Smooth muscle cell (in vitro differentiated cells): ENCODE data around the gene GABBR2. TPM values are rescaled to one million over a fixed set of nuclear protein-coding genes. Genes with fewer than 3 reads are reported as not detected.

ENCODE experiments used
- DNase-seq: peaks from one replicate; lab custom pipeline; 2025; ENCODE audit not compliant: unreplicated experiment; lab: John Stamatoyannopoulos, UW
- H2AFZ ChIP-seq: fragments of 200-600 bp; sonication (generic); 2 replicates; pipeline ENCODE4 v1.6.0; 2016; ENCODE audit warnings: antibody characterized with exemption, low read depth, mild to moderate bottlenecking
- H3F3A ChIP-seq: fragments of 200-600 bp; sonication (generic); 2 replicates; pipeline ENCODE4 v1.6.0; 2017; ENCODE audit warnings: antibody characterized with exemption, low read depth
- H3K27ac ChIP-seq: fragments of 200-600 bp; sonication (generic); 2 replicates; pipeline ENCODE4 v1.5.1; 2016; ENCODE audit warnings: low read depth, mild to moderate bottlenecking
- H3K27me3 ChIP-seq: fragments of 200-600 bp; sonication (generic); 2 replicates; pipeline ENCODE4 v1.6.1; 2016; ENCODE audit warnings: low read depth, mild to moderate bottlenecking
- H3K36me3 ChIP-seq: fragments of 200-600 bp; sonication (generic); 2 replicates; pipeline ENCODE4 v1.5.1; 2016; ENCODE audit warnings: low read depth
- H3K4me1 ChIP-seq: fragments of 200-600 bp; sonication (generic); 2 replicates; pipeline ENCODE4 v1.5.1; 2016; ENCODE audit warnings: low read depth
- H3K4me2 ChIP-seq: fragments of 200-600 bp; sonication (generic); 2 replicates; pipeline ENCODE4 v1.6.0; 2016; ENCODE audit warnings: mild to moderate bottlenecking
- H3K4me3 ChIP-seq: fragments of 200-600 bp; sonication (generic); 2 replicates; pipeline ENCODE4 v1.5.1; 2016; ENCODE audit warnings: mild to moderate bottlenecking
- H3K79me2 ChIP-seq: fragments of 200-600 bp; sonication (generic); 2 replicates; pipeline ENCODE4 v1.6.0; 2016; ENCODE audit warnings: low read depth, mild to moderate bottlenecking
- H3K9ac ChIP-seq: fragments of 200-600 bp; sonication (generic); 2 replicates; pipeline ENCODE4 v1.6.0; 2016; ENCODE audit warnings: low read depth
- H3K9me3 ChIP-seq: fragments of 200-600 bp; sonication (generic); replicated peaks from 2 replicates; pipeline ENCODE4 v1.5.1; 2016; ENCODE audit warnings: low read depth
- H4K20me1 ChIP-seq: fragments of 200-600 bp; sonication (generic); 2 replicates; pipeline ENCODE4 v1.6.0; 2016; ENCODE audit warnings: low read depth
- CTCF ChIP-seq: fragments of 200-600 bp; sonication (generic); IDR thresholded peaks from 2 replicates; pipeline ENCODE4 v1.5.1; 2017; ENCODE audit warnings: borderline replicate concordance, mild to moderate bottlenecking, antibody characterized with exemption; ENCODE audit not compliant: insufficient read depth, poor library complexity, severe bottlenecking
- WGBS: methylation state at CpG from one replicate; pipeline ENCODE4 v1.1.7; 2016; ENCODE audit warnings: low lambda C conversion rate; 5-methylcytosine and 5-hydroxymethylcytosine counted together
- polyA plus RNA-seq: library from polyadenylated mRNA; unstranded; fragments of >200 nt; fragmentation: Nextera tagmentation; extraction: Ambion mirVana; gene quantifications from 2 replicates; pipeline ENCODE4 v1.2.1, GENCODE V29; 2016
- total RNA-seq: library from RNA; depleted of rRNA; stranded (reverse); fragments of >200 nt; gene quantifications from 2 replicates; pipeline ENCODE4 v1.2.3, GENCODE V29; 2014

The GABBR2 gene
- total and polyA plus RNA-seq, 2 experiments from 2014 or later, result 0.25 TPM; not detected in 1

DNA sequence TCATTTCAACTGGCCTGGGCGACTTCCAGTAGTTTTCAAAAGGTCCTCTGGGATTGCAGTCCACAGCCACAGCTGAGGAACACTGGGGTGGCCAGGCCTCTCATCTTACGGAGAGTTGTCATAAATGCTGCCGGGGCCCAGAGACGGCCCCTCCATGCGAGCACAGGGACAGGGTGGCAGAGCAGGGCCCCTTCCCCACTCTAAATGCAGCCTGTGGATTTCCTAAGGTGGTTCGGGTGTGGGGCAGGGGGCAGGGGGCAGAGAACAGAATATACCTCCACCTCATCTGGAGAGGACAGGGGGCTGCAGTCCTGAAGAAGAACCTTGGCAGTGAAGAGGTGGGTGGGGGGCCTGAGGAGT, 339.7 kb downstream of the GABBR2 start:
- no peak overlapping the region for H3K4me2 ChIP-seq
- H2AFZ ChIP-seq, result no peak overlapping the region
- DNase-seq, result no peak
- H3K79me2 ChIP-seq, result no peaks in the 10 kb centered on the region
- no peaks in the 10 kb centered on the region for H3K9me3 ChIP-seq
- H3F3A ChIP-seq, result no peaks in the 10 kb centered on the region
- H3K27ac ChIP-seq, result no peak overlapping the region
- no peak overlapping the region for H3K9ac ChIP-seq
- H4K20me1 ChIP-seq, result no peaks in the 10 kb centered on the region
- 92% methylated on average over 6 of the region's 6 CpGs for WGBS
- H3K4me1 ChIP-seq, result no peaks in the 10 kb centered on the region
- TF ChIP-seq CTCF, result no peak
- no peaks in the 10 kb centered on the region for H3K27me3 ChIP-seq
- no peaks in the 10 kb centered on the region for H3K36me3 ChIP-seq
- no peak overlapping the region for H3K4me3 ChIP-seq

- H3K4me3 ChIP-seq, result no peak overlapping the region
- no peaks in the 10 kb centered on the region for H3K79me2 ChIP-seq
- no peak for TF ChIP-seq CTCF
- no peak overlapping the region for H2AFZ ChIP-seq
- WGBS, result 92% methylated on average over 9 of the region's 9 CpGs
- no peaks in the 10 kb centered on the region for H3K9me3 ChIP-seq
- H3F3A ChIP-seq, result no peaks in the 10 kb centered on the region
- no peak overlapping the region for H3K27ac ChIP-seq
- no peaks in the 10 kb centered on the region for H3K36me3 ChIP-seq
- H3K9ac ChIP-seq, result no peak overlapping the region
- DNase-seq, result no peak
- H4K20me1 ChIP-seq, result no peaks in the 10 kb centered on the region
- H3K4me2 ChIP-seq, result no peak overlapping the region
- H3K4me1 ChIP-seq, result no peaks in the 10 kb centered on the region
- H3K27me3 ChIP-seq, result no peaks in the 10 kb centered on the region
Measured at GRCh38 chr9:98368366-98369065, 340.2 kb downstream of the GABBR2 start.

DNA sequence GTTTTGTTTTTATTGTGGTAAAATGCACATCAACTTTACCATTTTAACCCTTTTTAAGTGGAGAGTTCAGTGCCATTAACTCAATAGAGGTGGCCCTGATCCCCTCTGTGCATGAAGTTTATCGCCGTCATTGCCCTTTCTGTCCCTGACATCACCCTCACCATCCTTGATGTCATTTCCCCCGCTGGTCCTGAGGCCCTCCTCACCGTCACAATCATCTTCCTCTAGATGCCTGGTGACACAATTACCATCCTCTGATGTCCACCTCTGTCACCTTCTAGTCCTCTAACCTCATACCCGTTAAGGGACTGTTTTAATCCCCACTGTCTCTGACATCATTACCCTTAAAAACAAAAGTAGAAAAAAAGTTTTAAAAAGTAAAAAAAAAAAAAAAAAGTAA, 340.8 kb downstream of the GABBR2 start:
- Histone ChIP-seq H3K36me3 (no peaks in the 10 kb centered on the region), H3K4me3 (no peak overlapping the region), H4K20me1 (no peaks in the 10 kb centered on the region), H3K79me2 (no peaks in the 10 kb centered on the region), H3K4me2 (no peak overlapping the region), H3K27ac (no peak overlapping the region), H3K9ac (no peak overlapping the region), H3F3A (no peaks in the 10 kb centered on the region), H3K27me3 (no peaks in the 10 kb centered on the region), H3K4me1 (no peaks in the 10 kb centered on the region), H3K9me3 (no peaks in the 10 kb centered on the region), H2AFZ (no peak overlapping the region)
- DNase-seq, result no peak
- no peak for TF ChIP-seq CTCF
- 89% methylated on average over 5 of the region's 5 CpGs for WGBS

GRCh38 chr9:98367371-98367900, 341.3 kb downstream of the GABBR2 start:
- H3K4me1 ChIP-seq, result no peaks in the 10 kb centered on the region
- H3K36me3 ChIP-seq, result no peaks in the 10 kb centered on the region
- H3K27ac ChIP-seq, result no peak overlapping the region
- 85% methylated on average over 5 of the region's 5 CpGs for WGBS
- no peaks in the 10 kb centered on the region for H3K27me3 ChIP-seq
- no peak for TF ChIP-seq CTCF
- no peak overlapping the region for H2AFZ ChIP-seq
- no peaks in the 10 kb centered on the region for H3K79me2 ChIP-seq
- DNase-seq, result no peak
- no peaks in the 10 kb centered on the region for H4K20me1 ChIP-seq
- H3K9ac ChIP-seq, result no peak overlapping the region
- H3K9me3 ChIP-seq, result no peaks in the 10 kb centered on the region
- no peaks in the 10 kb centered on the region for H3F3A ChIP-seq
- no peak overlapping the region for H3K4me2 ChIP-seq
- no peak overlapping the region for H3K4me3 ChIP-seq
